DND-41 (cell line): ENCODE results near the gene ROPN1B.
"Not testable (repeated sequence)": the region's sequence is repeated elsewhere in the genome, so short reads cannot be mapped to it uniquely, and the experiment has no call there.

ENCODE experiments used
- CTCF ChIP-seq: IDR thresholded peaks from 2 replicates; pipeline ENCODE4 v1.5.1; 2012; ENCODE audit warnings: borderline replicate concordance, low read length, moderate library complexity, mild to moderate bottlenecking; ENCODE audit not compliant: poor library complexity, severe bottlenecking; ENCODE audit errors: extremely low read depth
- EZH2 ChIP-seq: IDR thresholded peaks from 3 replicates; pipeline ENCODE4 v1.6.1; 2012; ENCODE audit warnings: borderline replicate concordance, low read depth, mild to moderate bottlenecking, moderate library complexity, low read length, inconsistent platforms; ENCODE audit not compliant: severe bottlenecking

- not testable (repeated sequence) for TF ChIP-seq CTCF, EZH2
These were observed 6.4 kb downstream of the ROPN1B start for GRCh38 chr3:125975245-125976002.
